ENCODE measurements around the gene SMIM22. TPM values are rescaled to one million over a fixed set of nuclear protein-coding genes. Genes with fewer than 3 reads are reported as not detected.

SMIM22 gene
- total RNA-seq, 3 donors from 2014 or later, result 49.0 to 58.7 TPM; not detected in 1

DNA sequence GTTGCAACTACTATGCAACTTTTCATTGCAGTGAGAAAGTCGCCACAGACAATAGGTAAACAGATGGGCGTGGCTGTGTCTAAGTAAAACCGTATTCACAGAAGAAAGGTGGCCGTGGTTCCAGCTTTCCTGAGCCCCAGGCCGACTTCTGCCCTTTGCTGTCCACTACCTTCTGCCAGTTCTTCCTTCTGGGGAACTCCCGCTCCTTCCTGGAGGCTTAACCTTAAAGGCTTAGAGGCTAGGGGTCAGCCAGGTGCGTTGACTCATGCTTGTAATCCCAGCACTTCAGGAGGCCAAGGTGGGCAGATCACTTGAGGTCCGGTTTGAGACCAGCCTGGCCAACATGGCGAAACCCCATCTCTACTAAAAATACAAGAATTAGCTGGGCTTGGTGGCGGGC lies 4.9 kb upstream of the SMIM22 start:
- no peak for TF ChIP-seq POLR2AphosphoS5 (IDR thresholded peaks at IDR 0.05)
- TF ChIP-seq POLR2A (IDR thresholded peaks at IDR 0.05), result no peak
- TF ChIP-seq, protein P1, sequence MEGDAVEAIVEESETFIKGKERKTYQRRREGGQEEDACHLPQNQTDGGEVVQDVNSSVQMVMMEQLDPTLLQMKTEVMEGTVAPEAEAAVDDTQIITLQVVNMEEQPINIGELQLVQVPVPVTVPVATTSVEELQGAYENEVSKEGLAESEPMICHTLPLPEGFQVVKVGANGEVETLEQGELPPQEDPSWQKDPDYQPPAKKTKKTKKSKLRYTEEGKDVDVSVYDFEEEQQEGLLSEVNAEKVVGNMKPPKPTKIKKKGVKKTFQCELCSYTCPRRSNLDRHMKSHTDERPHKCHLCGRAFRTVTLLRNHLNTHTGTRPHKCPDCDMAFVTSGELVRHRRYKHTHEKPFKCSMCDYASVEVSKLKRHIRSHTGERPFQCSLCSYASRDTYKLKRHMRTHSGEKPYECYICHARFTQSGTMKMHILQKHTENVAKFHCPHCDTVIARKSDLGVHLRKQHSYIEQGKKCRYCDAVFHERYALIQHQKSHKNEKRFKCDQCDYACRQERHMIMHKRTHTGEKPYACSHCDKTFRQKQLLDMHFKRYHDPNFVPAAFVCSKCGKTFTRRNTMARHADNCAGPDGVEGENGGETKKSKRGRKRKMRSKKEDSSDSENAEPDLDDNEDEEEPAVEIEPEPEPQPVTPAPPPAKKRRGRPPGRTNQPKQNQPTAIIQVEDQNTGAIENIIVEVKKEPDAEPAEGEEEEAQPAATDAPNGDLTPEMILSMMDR (IDR thresholded peaks at IDR 0.05), result no peak
- no peaks in the 10 kb centered on the region for H3K9me3 ChIP-seq
- H3K36me3 ChIP-seq, result no peaks in the 10 kb centered on the region
- no peaks in the 10 kb centered on the region for H3K4me1 ChIP-seq
- no peaks in the 10 kb centered on the region for H3K27me3 ChIP-seq
- DNase-seq (ENCODE audit: low spot score in 2 of 2), result no peak
- H3K4me3 ChIP-seq, result no peak overlapping the region
- no peak overlapping the region for H3K27ac ChIP-seq
- intact Hi-C loops (cut with DNase I; ENCODE audit: low total_unique reads), result no loop called here

DNA sequence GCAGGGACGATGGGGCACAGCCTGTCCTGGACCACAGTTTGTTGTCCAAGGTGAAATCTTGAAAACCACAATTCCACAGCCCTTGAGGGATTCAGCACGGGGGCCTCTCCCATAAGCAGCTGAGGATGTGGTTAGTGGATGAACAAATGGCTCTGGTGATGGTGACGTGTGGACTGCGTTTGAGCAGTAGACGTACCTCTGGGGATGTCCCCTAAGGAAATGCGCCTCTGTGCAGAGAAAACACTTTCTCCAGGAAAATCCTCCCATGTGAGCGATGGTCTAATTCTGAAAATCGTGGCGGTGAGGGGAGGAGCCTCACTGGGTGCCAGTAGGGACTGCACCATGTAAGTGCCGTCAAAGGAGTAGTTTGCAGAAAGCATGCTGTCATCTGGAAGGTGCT lies 4.3 kb upstream of the SMIM22 start:
- H3K9me3 ChIP-seq, result no peaks in the 10 kb centered on the region
- H3K4me3 ChIP-seq, result no peak overlapping the region
- intact Hi-C loops (cut with DNase I; ENCODE audit: low total_unique reads), result no loop called here
- no peaks in the 10 kb centered on the region for H3K36me3 ChIP-seq
- no peak for DNase-seq (ENCODE audit: low spot score in 2 of 2)
- H3K4me1 ChIP-seq, result no peaks in the 10 kb centered on the region
- no peak overlapping the region for H3K27ac ChIP-seq
- TF ChIP-seq, protein P1 (IDR thresholded peaks at IDR 0.05), result no peak
- no peak for TF ChIP-seq POLR2A (IDR thresholded peaks at IDR 0.05)
- TF ChIP-seq POLR2AphosphoS5 (IDR thresholded peaks at IDR 0.05), result no peak
- H3K27me3 ChIP-seq, result no peaks in the 10 kb centered on the region

DNA sequence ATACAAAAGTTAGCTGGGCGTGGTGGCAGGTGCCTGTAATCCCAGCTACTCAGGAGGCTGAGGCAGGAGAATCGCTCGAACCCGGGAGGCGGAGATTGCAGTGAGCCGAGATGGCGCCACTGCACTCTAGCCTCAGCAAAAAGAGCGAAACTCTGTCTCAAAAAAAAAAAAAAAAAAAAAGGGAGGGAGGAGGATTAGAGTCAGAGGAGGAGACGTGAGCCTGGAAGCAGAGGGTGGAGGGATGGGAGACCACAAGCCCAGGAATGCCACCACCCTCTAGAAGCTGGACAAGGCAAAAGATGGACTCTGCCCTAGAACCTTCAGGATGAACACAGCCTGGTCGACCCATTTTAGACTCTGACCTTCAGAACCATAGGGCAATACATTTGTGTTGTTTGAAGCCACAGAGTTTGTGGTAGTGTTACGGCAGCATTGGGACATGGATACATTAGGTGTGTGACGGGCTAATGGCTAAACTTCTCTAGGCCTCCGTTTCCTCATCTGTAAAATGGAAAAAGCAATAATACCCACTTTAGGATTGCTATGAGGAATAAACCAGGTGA lies 2.1 kb upstream of the SMIM22 start:
- TF ChIP-seq, protein P1 (IDR thresholded peaks at IDR 0.05), result no peak
- TF ChIP-seq POLR2A (IDR thresholded peaks at IDR 0.05) (no peak), POLR2AphosphoS5 (IDR thresholded peaks at IDR 0.05) (no peak)
- no peaks in the 10 kb centered on the region for H3K36me3 ChIP-seq
- no peak for DNase-seq (ENCODE audit: low spot score in 2 of 2)
- no peaks in the 10 kb centered on the region for H3K9me3 ChIP-seq
- H3K27ac ChIP-seq, result no peak overlapping the region
- H3K4me3 ChIP-seq, result no peak overlapping the region
- H3K27me3 ChIP-seq, result no peaks in the 10 kb centered on the region
- intact Hi-C loops (cut with DNase I; ENCODE audit: low total_unique reads), result no loop called here
- no peaks in the 10 kb centered on the region for H3K4me1 ChIP-seq

DNA sequence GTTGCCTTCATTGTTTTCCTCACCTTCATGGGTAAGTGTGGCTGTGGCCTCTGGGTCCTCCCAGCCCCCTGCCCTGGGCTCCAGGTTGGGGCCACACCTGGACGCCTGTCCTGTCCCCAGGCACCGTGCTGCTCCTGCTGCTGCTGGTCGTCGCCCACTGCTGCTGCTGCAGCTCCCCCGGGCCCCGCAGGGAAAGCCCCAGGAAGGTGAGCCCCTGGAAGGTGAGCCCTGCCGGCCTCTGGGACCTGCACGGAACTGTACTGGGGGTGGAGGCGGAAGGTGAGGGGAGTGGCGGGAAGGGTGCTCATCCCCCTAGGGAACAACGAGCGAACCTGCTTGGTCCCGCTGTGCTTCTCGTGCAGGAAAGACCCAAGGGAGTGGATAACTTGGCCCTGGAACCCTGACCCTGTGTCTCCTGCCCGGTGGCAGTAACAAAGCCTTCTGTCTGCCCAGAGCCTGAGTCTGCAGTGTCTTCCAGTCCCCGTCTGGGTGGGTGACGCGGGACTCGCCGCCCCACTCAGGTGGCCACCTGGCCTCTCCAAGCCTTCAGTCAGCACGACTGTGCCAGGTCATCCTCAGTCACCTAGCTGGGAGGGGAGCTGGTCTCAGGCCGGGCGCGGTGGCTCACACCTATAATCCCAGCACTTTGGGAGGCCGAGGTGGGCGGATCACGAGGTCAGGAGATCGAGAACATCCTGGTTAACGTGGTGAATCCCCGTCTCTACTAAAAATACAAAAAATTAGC lies 831 bp downstream of the SMIM22 start:
- Histone ChIP-seq H3K4me1 (peaks cover 0 to under 1% of the 10 kb centered on the region in 2 donors), H3K4me3 (peak overlapping the region in 2 of 3 donors; percentile 47 to 58), H3K36me3 (no peaks in the 10 kb centered on the region), H3K9me3 (no peaks in the 10 kb centered on the region), H3K27me3 (no peaks in the 10 kb centered on the region), H3K27ac (peak overlapping the region; percentile 78 to 84)
- intact Hi-C loops (cut with DNase I; ENCODE audit: low total_unique reads), result no loop called here
- no peak for DNase-seq (ENCODE audit: low spot score in 2 of 2)
- TF ChIP-seq POLR2A (IDR thresholded peaks at IDR 0.05) (no peak), POLR2AphosphoS5 (IDR thresholded peaks at IDR 0.05) (no peak)
- TF ChIP-seq, protein P1 (IDR thresholded peaks at IDR 0.05), result no peak
